Measurements from ENCODE around the gene SDK1. TPM values are rescaled to one million over a fixed set of nuclear protein-coding genes. Genes with fewer than 3 reads are reported as not detected.
"Not testable (repeated sequence)": the region's sequence is repeated elsewhere in the genome, so short reads cannot be mapped to it uniquely, and the experiment has no call there.

The SDK1 gene
- total and polyA plus RNA-seq, 4 donors = 10.4 to 11.6 (median 11.0) TPM

- Histone ChIP-seq H3K27ac (ENCODE audit: low read depth, low read length) (no peak overlapping the region), H3K9me3 (ENCODE audit: control insufficient read depth, insufficient read depth, low read length) (peaks cover 6% of the 10 kb centered on the region), H3K27me3 (ENCODE audit: control insufficient read depth, insufficient read depth, low read length) (no peaks in the 10 kb centered on the region), H3K4me3 (ENCODE audit: low read depth, low read length) (no peak overlapping the region), H3K36me3 (ENCODE audit: control insufficient read depth, insufficient read depth, low read length) (no peaks in the 10 kb centered on the region), H3K4me1 (ENCODE audit: control insufficient read depth, insufficient read depth, low read length) (no peaks in the 10 kb centered on the region)
- no peak for DNase-seq (ENCODE audit: low read depth in 4 of 6, low spot score in 6 of 6)
- 100% methylated on average over 1 of the region's 1 CpG for WGBS (ENCODE audit: insufficient coverage)
Observed at GRCh38 chr7:3579638-3580219, 278.7 kb downstream of the SDK1 start.

GRCh38 chr7:3582145-3582544 is 281.1 kb downstream of the SDK1 start:
- not testable (repeated sequence) for H3K4me1 ChIP-seq (ENCODE audit: control insufficient read depth, insufficient read depth, low read length); H3K36me3 ChIP-seq (ENCODE audit: control insufficient read depth, insufficient read depth, low read length); H3K4me3 ChIP-seq (ENCODE audit: low read depth, low read length); H3K27me3 ChIP-seq (ENCODE audit: control insufficient read depth, insufficient read depth, low read length); H3K9me3 ChIP-seq (ENCODE audit: control insufficient read depth, insufficient read depth, low read length); H3K27ac ChIP-seq (ENCODE audit: low read depth, low read length); DNase-seq (ENCODE audit: low read depth in 4 of 6, low spot score in 6 of 6)

GRCh38 chr7:3585826-3586225 is 284.8 kb downstream of the SDK1 start:
- H3K36me3 ChIP-seq (ENCODE audit: control insufficient read depth, insufficient read depth, low read length) = no peaks in the 10 kb centered on the region
- 72% methylated on average over 3 of the region's 4 CpGs for WGBS (ENCODE audit: insufficient coverage)
- H3K9me3 ChIP-seq (ENCODE audit: control insufficient read depth, insufficient read depth, low read length) = no peaks in the 10 kb centered on the region
- H3K27ac ChIP-seq (ENCODE audit: low read depth, low read length) = no peak overlapping the region
- no peak for DNase-seq (ENCODE audit: low read depth in 4 of 6, low spot score in 6 of 6)
- H3K27me3 ChIP-seq (ENCODE audit: control insufficient read depth, insufficient read depth, low read length) = no peaks in the 10 kb centered on the region
- no peak overlapping the region for H3K4me3 ChIP-seq (ENCODE audit: low read depth, low read length)
- no peaks in the 10 kb centered on the region for H3K4me1 ChIP-seq (ENCODE audit: control insufficient read depth, insufficient read depth, low read length)

- H3K36me3 ChIP-seq (ENCODE audit: control insufficient read depth, insufficient read depth, low read length) = no peaks in the 10 kb centered on the region
- no peaks in the 10 kb centered on the region for H3K4me1 ChIP-seq (ENCODE audit: control insufficient read depth, insufficient read depth, low read length)
- H3K27ac ChIP-seq (ENCODE audit: low read depth, low read length) = no peak overlapping the region
- H3K4me3 ChIP-seq (ENCODE audit: low read depth, low read length) = no peak overlapping the region
- peak in 1 of 6 donors; percentile 29 for DNase-seq (ENCODE audit: low read depth in 4 of 6, low spot score in 6 of 6)
- H3K27me3 ChIP-seq (ENCODE audit: control insufficient read depth, insufficient read depth, low read length) = no peaks in the 10 kb centered on the region
- WGBS (ENCODE audit: insufficient coverage) = 53% methylated on average over 3 of the region's 3 CpGs
- H3K9me3 ChIP-seq (ENCODE audit: control insufficient read depth, insufficient read depth, low read length) = no peaks in the 10 kb centered on the region
Observed at GRCh38 chr7:3588341-3588740, 287.3 kb downstream of the SDK1 start.

GRCh38 chr7:3589752-3590151 is 288.7 kb downstream of the SDK1 start:
- Histone ChIP-seq H3K36me3 (ENCODE audit: control insufficient read depth, insufficient read depth, low read length) (no peaks in the 10 kb centered on the region), H3K27me3 (ENCODE audit: control insufficient read depth, insufficient read depth, low read length) (no peaks in the 10 kb centered on the region), H3K4me1 (ENCODE audit: control insufficient read depth, insufficient read depth, low read length) (no peaks in the 10 kb centered on the region), H3K27ac (ENCODE audit: low read depth, low read length) (no peak overlapping the region), H3K9me3 (ENCODE audit: control insufficient read depth, insufficient read depth, low read length) (no peaks in the 10 kb centered on the region), H3K4me3 (ENCODE audit: low read depth, low read length) (no peak overlapping the region)
- no peak for DNase-seq (ENCODE audit: low read depth in 4 of 6, low spot score in 6 of 6)
- 86% methylated on average over 1 of the region's 2 CpGs for WGBS (ENCODE audit: insufficient coverage)

- H3K4me1 ChIP-seq (ENCODE audit: control insufficient read depth, insufficient read depth, low read length) = no peaks in the 10 kb centered on the region
- H3K4me3 ChIP-seq (ENCODE audit: low read depth, low read length) = no peak overlapping the region
- H3K36me3 ChIP-seq (ENCODE audit: control insufficient read depth, insufficient read depth, low read length) = no peaks in the 10 kb centered on the region
- DNase-seq (ENCODE audit: low read depth in 4 of 6, low spot score in 6 of 6) = peak in 1 of 6 donors; percentile 72
- H3K27me3 ChIP-seq (ENCODE audit: control insufficient read depth, insufficient read depth, low read length) = no peaks in the 10 kb centered on the region
- H3K27ac ChIP-seq (ENCODE audit: low read depth, low read length) = no peak overlapping the region
- H3K9me3 ChIP-seq (ENCODE audit: control insufficient read depth, insufficient read depth, low read length) = no peaks in the 10 kb centered on the region
- 89% methylated on average over 1 of the region's 4 CpGs for WGBS (ENCODE audit: insufficient coverage)
Observed at GRCh38 chr7:3591219-3591618, 290.2 kb downstream of the SDK1 start.

- Histone ChIP-seq H3K4me1 (ENCODE audit: control insufficient read depth, insufficient read depth, low read length) (no peaks in the 10 kb centered on the region), H3K36me3 (ENCODE audit: control insufficient read depth, insufficient read depth, low read length) (no peaks in the 10 kb centered on the region), H3K27me3 (ENCODE audit: control insufficient read depth, insufficient read depth, low read length) (no peaks in the 10 kb centered on the region), H3K27ac (ENCODE audit: low read depth, low read length) (no peak overlapping the region), H3K4me3 (ENCODE audit: low read depth, low read length) (no peak overlapping the region), H3K9me3 (ENCODE audit: control insufficient read depth, insufficient read depth, low read length) (no peaks in the 10 kb centered on the region)
- no peak for DNase-seq (ENCODE audit: low read depth in 4 of 6, low spot score in 6 of 6)
- no CpG with 5 or more reads among the region's 4 CpGs for WGBS (ENCODE audit: insufficient coverage)
Observed at GRCh38 chr7:3591944-3592343, 290.9 kb downstream of the SDK1 start.

- WGBS (ENCODE audit: insufficient coverage) = 36% methylated on average over 2 of the region's 11 CpGs
- no peak overlapping the region for H3K4me3 ChIP-seq (ENCODE audit: low read depth, low read length)
- H3K9me3 ChIP-seq (ENCODE audit: control insufficient read depth, insufficient read depth, low read length) = no peaks in the 10 kb centered on the region
- H3K27me3 ChIP-seq (ENCODE audit: control insufficient read depth, insufficient read depth, low read length) = no peaks in the 10 kb centered on the region
- no peaks in the 10 kb centered on the region for H3K36me3 ChIP-seq (ENCODE audit: control insufficient read depth, insufficient read depth, low read length)
- DNase-seq (ENCODE audit: low read depth in 4 of 6, low spot score in 6 of 6) = peak in 2 of 6 donors; percentile 39 to 84
- H3K4me1 ChIP-seq (ENCODE audit: control insufficient read depth, insufficient read depth, low read length) = no peaks in the 10 kb centered on the region
- no peak overlapping the region for H3K27ac ChIP-seq (ENCODE audit: low read depth, low read length)
Observed at GRCh38 chr7:3592401-3593134, 291.5 kb downstream of the SDK1 start.

GRCh38 chr7:3594901-3595300 is 293.8 kb downstream of the SDK1 start:
- peak in 2 of 6 donors; percentile 34 to 71 for DNase-seq (ENCODE audit: low read depth in 4 of 6, low spot score in 6 of 6)
- H3K4me3 ChIP-seq (ENCODE audit: low read depth, low read length) = no peak overlapping the region

GRCh38 chr7:3598854-3599253 is 297.8 kb downstream of the SDK1 start:
- Histone ChIP-seq H3K36me3 (ENCODE audit: control insufficient read depth, insufficient read depth, low read length) (no peaks in the 10 kb centered on the region), H3K9me3 (ENCODE audit: control insufficient read depth, insufficient read depth, low read length) (peaks cover 2% of the 10 kb centered on the region), H3K4me1 (ENCODE audit: control insufficient read depth, insufficient read depth, low read length) (no peaks in the 10 kb centered on the region), H3K27ac (ENCODE audit: low read depth, low read length) (no peak overlapping the region), H3K4me3 (ENCODE audit: low read depth, low read length) (no peak overlapping the region), H3K27me3 (ENCODE audit: control insufficient read depth, insufficient read depth, low read length) (no peaks in the 10 kb centered on the region)
- DNase-seq (ENCODE audit: low read depth in 4 of 6, low spot score in 6 of 6) = peak in 2 of 6 donors; percentile 64 to 84
- 53% methylated on average over 6 of the region's 7 CpGs for WGBS (ENCODE audit: insufficient coverage)

More at GRCh38 chr7:3594901-3595300, 293.8 kb downstream of the SDK1 start:
- no peaks in the 10 kb centered on the region for H3K4me1 ChIP-seq (ENCODE audit: control insufficient read depth, insufficient read depth, low read length)
- no peaks in the 10 kb centered on the region for H3K27me3 ChIP-seq (ENCODE audit: control insufficient read depth, insufficient read depth, low read length)
- H3K27ac ChIP-seq (ENCODE audit: low read depth, low read length) = no peak overlapping the region
- WGBS (ENCODE audit: insufficient coverage) = no CpG with 5 or more reads among the region's 4 CpGs
- no peaks in the 10 kb centered on the region for H3K36me3 ChIP-seq (ENCODE audit: control insufficient read depth, insufficient read depth, low read length)
- H3K9me3 ChIP-seq (ENCODE audit: control insufficient read depth, insufficient read depth, low read length) = peaks cover 2% of the 10 kb centered on the region

Data from spinal cord (tissue), 10 donors.